GM12878 (cell line): ENCODE measurements around the gene EVI2B. TPM values are rescaled to one million over a fixed set of nuclear protein-coding genes. Genes with fewer than 3 reads are reported as not detected.

Experiments used
- ATAC-seq: fragments of 200-7000 bp; cut with Tn5 transposase; 3 replicates; pipeline ENCODE4 v1.9.1; 2020; ENCODE audit warnings: mild to moderate bottlenecking, moderate library complexity
- BruUV-seq: library from RNA; stranded (reverse); fragments of 400-500 nt; replicated peaks from 2 replicates; lab custom pipeline; 2021; lab: Mats Ljungman, UMichigan
- CTCF ChIA-PET: fragments of 300-600 bp; sonication (Branson Sonifier 250); formaldehyde crosslinking; extraction: SDS; loops from one replicate; lab custom pipeline; 2021; ENCODE audit warnings: inconsistent platforms; lab: Yijun Ruan, JAX
- POLR2A ChIA-PET: fragments of 350-600 bp; formaldehyde crosslinking; extraction: SDS; loops from one replicate; lab custom pipeline; 2021; ENCODE audit warnings: inconsistent platforms; lab: Charles Lee
- RAD21 ChIA-PET: fragments of 300-600 bp; sonication (Branson Sonifier 250); formaldehyde crosslinking; loops from one replicate; lab custom pipeline; 2023; ENCODE audit warnings: antibody characterized with exemption; ENCODE audit not compliant: unreplicated experiment; lab: Charles Lee
- SMC1A ChIA-PET: fragments of 300-600 bp; sonication (Branson Sonifier 250); formaldehyde crosslinking; loops from one replicate; lab custom pipeline; 2023; ENCODE audit not compliant: unreplicated experiment, uncharacterized antibody; lab: Charles Lee
- DNase-seq: peaks from one replicate; pipeline ENCODE4 v3.0.0-alpha.2; 2011; ENCODE audit warnings: low read depth, low spot score
- FAIRE-seq: peaks from 3 replicates; lab custom pipeline; 2011; peaks lifted over from hg19 to GRCh38; lab: Jason Lieb, UNC
- H2AFZ ChIP-seq: 2 replicates; pipeline ENCODE4 v1.6.0; 2011; ENCODE audit warnings: low read depth, low read length, control low read depth; ENCODE audit not compliant: control insufficient read depth
- H3K27ac ChIP-seq: 2 replicates; pipeline ENCODE4 v1.5.1; 2011; ENCODE audit warnings: control low read depth; ENCODE audit not compliant: control insufficient read depth, insufficient read depth
- H3K27me3 ChIP-seq, 2 experiments: replicated peaks in 1 of 2; 2 replicates each; pipeline versions ENCODE4 v1.6.0 to v1.6.1; 2011; ENCODE audit warnings: low read length in 1 of 2; ENCODE audit not compliant: control insufficient read depth in 2 of 2, insufficient read depth in 2 of 2
- H3K36me3 ChIP-seq, 2 experiments: 2 replicates each; pipeline ENCODE4 v1.5.1; 2011; ENCODE audit warnings: low read length in 1 of 2; ENCODE audit not compliant: control insufficient read depth in 2 of 2, insufficient read depth in 2 of 2
- H3K4me1 ChIP-seq: 2 replicates; pipeline ENCODE4 v1.6.1; 2011; ENCODE audit warnings: mild to moderate bottlenecking, low read length, moderate library complexity, mixed read lengths; ENCODE audit not compliant: control insufficient read depth, insufficient read depth
- H3K4me2 ChIP-seq: 2 replicates; pipeline ENCODE4 v1.6.0; 2011; ENCODE audit warnings: control low read depth; ENCODE audit not compliant: control insufficient read depth, insufficient read depth
- H3K4me3 ChIP-seq: fragments of 200-600 bp; sonication (generic); 2 replicates; pipeline ENCODE4 v1.5.1; 2016
- H3K79me2 ChIP-seq: 2 replicates; pipeline ENCODE4 v1.6.0; 2011; ENCODE audit warnings: low read length; ENCODE audit not compliant: control insufficient read depth, insufficient read depth
- H3K9ac ChIP-seq: 2 replicates; pipeline ENCODE4 v1.8.0; 2011; ENCODE audit warnings: low read length, control low read depth, mixed read lengths; ENCODE audit not compliant: control insufficient read depth, insufficient read depth
- H3K9me3 ChIP-seq: replicated peaks from 3 replicates; pipeline ENCODE4 v1.5.1; 2011; ENCODE audit warnings: mild to moderate bottlenecking, low read length; ENCODE audit not compliant: control insufficient read depth, insufficient read depth
- H4K20me1 ChIP-seq: 2 replicates; pipeline ENCODE4 v1.6.0; 2011; ENCODE audit not compliant: control insufficient read depth, insufficient read depth
- MEF2B ChIP-seq: fragments of 450-650 bp; IDR thresholded peaks from 2 replicates; pipeline ENCODE4 v1.6.1; 2018; ENCODE audit warnings: mild to moderate bottlenecking, moderate library complexity; ENCODE audit not compliant: partially characterized antibody, poor library complexity, severe bottlenecking
- NFYA ChIP-seq: IDR thresholded peaks from 2 replicates; pipeline ENCODE4 v1.6.1; 2011; ENCODE audit warnings: low read depth, mild to moderate bottlenecking, low read length, improper control_type of control experiment, borderline replicate concordance
- NFYB ChIP-seq: IDR thresholded peaks from 2 replicates; pipeline ENCODE4 v1.6.1; 2011; ENCODE audit warnings: low read depth, mild to moderate bottlenecking, low read length, improper control_type of control experiment, moderate library complexity; ENCODE audit not compliant: insufficient read depth
- POLR2AphosphoS2 ChIP-seq: IDR thresholded peaks from 2 replicates; pipeline ENCODE4 v1.6.1; 2011; ENCODE audit warnings: low read depth, mild to moderate bottlenecking, low read length, improper control_type of control experiment, moderate library complexity
- SIN3A ChIP-seq: IDR thresholded peaks from 2 replicates; pipeline ENCODE4 v1.6.1; 2012; ENCODE audit warnings: low read depth, low read length, improper control_type of control experiment
- SP1 ChIP-seq: IDR thresholded peaks from one replicate; pipeline ENCODE4 v1.6.1; 2011; ENCODE audit warnings: low read depth, low read length
- STAT3 ChIP-seq: IDR thresholded peaks from 2 replicates; pipeline ENCODE4 v1.6.1; 2011; ENCODE audit warnings: low read depth, low read length, improper control_type of control experiment
- SUPT20H ChIP-seq: IDR thresholded peaks from 2 replicates; pipeline ENCODE4 v1.6.1; 2011; ENCODE audit warnings: low read depth, mild to moderate bottlenecking, low read length, moderate library complexity, borderline replicate concordance; ENCODE audit not compliant: control insufficient read depth
- TCF12 ChIP-seq: IDR thresholded peaks from 2 replicates; pipeline ENCODE4 v1.6.1; 2011; ENCODE audit warnings: low read depth, mild to moderate bottlenecking, low read length
- WGBS: methylation state at CpG from one replicate; pipeline ENCODE4 v1.1.6; 2016; ENCODE audit warnings: low lambda C conversion rate; ENCODE audit not compliant: insufficient replicate concordance, insufficient coverage; ENCODE audit errors: missing lambda C conversion rate; 5-methylcytosine and 5-hydroxymethylcytosine counted together
- in situ Hi-C: fragments of 300-500 bp; cut with MboI; formaldehyde crosslinking; loops from 9 replicates; pipeline ENCODE4 v1.14.3; 2018; ENCODE audit warnings: mixed read lengths
- intact Hi-C: fragments of 100-400 bp; cut with micrococcal nuclease; formaldehyde crosslinking; loops from one replicate; pipeline ENCODE4 v1.14.2; 2022; ENCODE audit not compliant: unreplicated experiment
- polyA plus RNA-seq, 11 experiments: library from polyadenylated mRNA; depleted of rRNA in 4 of 11; unstranded in 6 of 11; stranded (reverse) in 5 of 11; fragments of >200 nt; fragmentation: Nextera tagmentation in 4 of 11; fragmentation: Illumina TruSeq in 1 of 11; extraction: Ambion mirVana in 4 of 11; extraction: Trizol in 1 of 11; gene quantifications; 1 replicate in 1 of 11; 2 replicates in 10 of 11; pipeline versions ENCODE4 v1.2.1 to v1.2.3, GENCODE V29; 2011 to 2016; ENCODE audit warnings: inconsistent platforms in 2 of 11, missing spikeins in 2 of 11, low read depth in 1 of 11
- total RNA-seq, 4 experiments: library from RNA; depleted of rRNA in 3 of 4; stranded (reverse); fragments of >200 nt in 3 of 4; fragmentation: Illumina TruSeq in 1 of 4; extraction: Trizol in 1 of 4; gene quantifications; 2 replicates each; pipeline versions ENCODE4 v1.2.1 to v1.2.3, GENCODE V29; 2013 to 2021
- TF ChIP-seq, protein P1 (sequence below): fragments of 150-350 bp; IDR thresholded peaks from 2 replicates; pipeline ENCODE4 v1.6.1; 2016; ENCODE audit warnings: low read depth, low read length
- TF ChIP-seq, protein P2 (sequence below): fragments of 450-650 bp; formaldehyde crosslinking; IDR thresholded peaks from 2 replicates; pipeline ENCODE4 v1.5.0; 2022; ENCODE audit warnings: mild to moderate bottlenecking, missing genetic modification characterization
- TF ChIP-seq, protein P3 (sequence below): fragments of 450-650 bp; IDR thresholded peaks from 2 replicates; pipeline ENCODE4 v1.6.1; 2018; ENCODE audit warnings: mild to moderate bottlenecking, low read depth, moderate library complexity; ENCODE audit not compliant: partially characterized antibody
- TF ChIP-seq, protein P4 (sequence below): IDR thresholded peaks from 2 replicates; pipeline ENCODE4 v1.6.1; 2012; ENCODE audit warnings: low read depth, low read length, improper control_type of control experiment

EVI2B gene
- total and polyA plus RNA-seq, 10 of the 15 experiments (the other 5 are each of a cell fraction or from before 2014, with no cell fraction given), result 26.2 to 195 (median 52.0) TPM

DNA sequence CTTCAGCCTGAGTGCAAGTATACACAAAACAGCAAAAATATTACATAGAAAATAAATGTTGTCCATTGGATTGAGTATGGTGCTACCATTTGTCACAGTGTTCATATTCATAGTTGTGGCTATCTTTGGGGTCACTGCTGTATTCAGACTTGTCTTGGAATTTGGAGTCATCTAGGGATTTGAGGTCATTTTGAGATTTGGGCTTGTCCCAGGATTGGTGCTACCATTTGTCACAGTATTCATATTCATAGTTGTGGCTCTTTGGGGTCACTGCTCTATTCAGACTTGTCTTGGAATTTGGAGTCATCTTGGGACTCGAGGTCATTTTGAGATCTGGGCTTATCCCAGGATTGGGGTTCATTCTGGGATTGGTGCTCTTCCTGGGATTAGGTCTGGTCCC, 41.6 kb downstream of the EVI2B start:
- 95% methylated on average over 1 of the region's 1 CpG for WGBS
- no peak for ATAC-seq
- Histone ChIP-seq H3K27ac (no peak overlapping the region), H2AFZ (no peak overlapping the region), H3K9ac (no peak overlapping the region), H4K20me1 (no peaks in the 10 kb centered on the region), H3K79me2 (no peaks in the 10 kb centered on the region), H3K4me3 (no peak overlapping the region), H3K27me3 (no peaks in the 10 kb centered on the region), H3K36me3 (peaks cover 0 to 8% of the 10 kb centered on the region in 2 experiments; a peak in 1 of 4 replicates), H3K4me1 (no peaks in the 10 kb centered on the region), H3K4me2 (no peak overlapping the region), H3K9me3 (no peaks in the 10 kb centered on the region)
- no peak for DNase-seq
- intact Hi-C loops, result no loop called here
- in situ Hi-C loops, result no loop called here
- ChIA-PET CTCF (no interaction called here), POLR2A (no interaction called here), RAD21 (no interaction called here), SMC1A (interaction anchor here (0.8 kb wide), 1 partner anchor 95 kb away, joined by 3 read pairs; no protein-coding TSS in a partner anchor)
- FAIRE-seq, result no peak
- no TSS peak for BruUV-seq
- TF ChIP-seq NFYA (no peak), SP1 (no peak), SUPT20H (no peak), SIN3A (no peak), POLR2AphosphoS2 (no peak), NFYB (no peak), STAT3 (no peak), MEF2B (no peak), TCF12 (no peak)
- TF ChIP-seq, protein P1, sequence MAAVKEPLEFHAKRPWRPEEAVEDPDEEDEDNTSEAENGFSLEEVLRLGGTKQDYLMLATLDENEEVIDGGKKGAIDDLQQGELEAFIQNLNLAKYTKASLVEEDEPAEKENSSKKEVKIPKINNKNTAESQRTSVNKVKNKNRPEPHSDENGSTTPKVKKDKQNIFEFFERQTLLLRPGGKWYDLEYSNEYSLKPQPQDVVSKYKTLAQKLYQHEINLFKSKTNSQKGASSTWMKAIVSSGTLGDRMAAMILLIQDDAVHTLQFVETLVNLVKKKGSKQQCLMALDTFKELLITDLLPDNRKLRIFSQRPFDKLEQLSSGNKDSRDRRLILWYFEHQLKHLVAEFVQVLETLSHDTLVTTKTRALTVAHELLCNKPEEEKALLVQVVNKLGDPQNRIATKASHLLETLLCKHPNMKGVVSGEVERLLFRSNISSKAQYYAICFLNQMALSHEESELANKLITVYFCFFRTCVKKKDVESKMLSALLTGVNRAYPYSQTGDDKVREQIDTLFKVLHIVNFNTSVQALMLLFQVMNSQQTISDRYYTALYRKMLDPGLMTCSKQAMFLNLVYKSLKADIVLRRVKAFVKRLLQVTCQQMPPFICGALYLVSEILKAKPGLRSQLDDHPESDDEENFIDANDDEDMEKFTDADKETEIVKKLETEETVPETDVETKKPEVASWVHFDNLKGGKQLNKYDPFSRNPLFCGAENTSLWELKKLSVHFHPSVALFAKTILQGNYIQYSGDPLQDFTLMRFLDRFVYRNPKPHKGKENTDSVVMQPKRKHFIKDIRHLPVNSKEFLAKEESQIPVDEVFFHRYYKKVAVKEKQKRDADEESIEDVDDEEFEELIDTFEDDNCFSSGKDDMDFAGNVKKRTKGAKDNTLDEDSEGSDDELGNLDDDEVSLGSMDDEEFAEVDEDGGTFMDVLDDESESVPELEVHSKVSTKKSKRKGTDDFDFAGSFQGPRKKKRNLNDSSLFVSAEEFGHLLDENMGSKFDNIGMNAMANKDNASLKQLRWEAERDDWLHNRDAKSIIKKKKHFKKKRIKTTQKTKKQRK, result no peak
- TF ChIP-seq, protein P2, sequence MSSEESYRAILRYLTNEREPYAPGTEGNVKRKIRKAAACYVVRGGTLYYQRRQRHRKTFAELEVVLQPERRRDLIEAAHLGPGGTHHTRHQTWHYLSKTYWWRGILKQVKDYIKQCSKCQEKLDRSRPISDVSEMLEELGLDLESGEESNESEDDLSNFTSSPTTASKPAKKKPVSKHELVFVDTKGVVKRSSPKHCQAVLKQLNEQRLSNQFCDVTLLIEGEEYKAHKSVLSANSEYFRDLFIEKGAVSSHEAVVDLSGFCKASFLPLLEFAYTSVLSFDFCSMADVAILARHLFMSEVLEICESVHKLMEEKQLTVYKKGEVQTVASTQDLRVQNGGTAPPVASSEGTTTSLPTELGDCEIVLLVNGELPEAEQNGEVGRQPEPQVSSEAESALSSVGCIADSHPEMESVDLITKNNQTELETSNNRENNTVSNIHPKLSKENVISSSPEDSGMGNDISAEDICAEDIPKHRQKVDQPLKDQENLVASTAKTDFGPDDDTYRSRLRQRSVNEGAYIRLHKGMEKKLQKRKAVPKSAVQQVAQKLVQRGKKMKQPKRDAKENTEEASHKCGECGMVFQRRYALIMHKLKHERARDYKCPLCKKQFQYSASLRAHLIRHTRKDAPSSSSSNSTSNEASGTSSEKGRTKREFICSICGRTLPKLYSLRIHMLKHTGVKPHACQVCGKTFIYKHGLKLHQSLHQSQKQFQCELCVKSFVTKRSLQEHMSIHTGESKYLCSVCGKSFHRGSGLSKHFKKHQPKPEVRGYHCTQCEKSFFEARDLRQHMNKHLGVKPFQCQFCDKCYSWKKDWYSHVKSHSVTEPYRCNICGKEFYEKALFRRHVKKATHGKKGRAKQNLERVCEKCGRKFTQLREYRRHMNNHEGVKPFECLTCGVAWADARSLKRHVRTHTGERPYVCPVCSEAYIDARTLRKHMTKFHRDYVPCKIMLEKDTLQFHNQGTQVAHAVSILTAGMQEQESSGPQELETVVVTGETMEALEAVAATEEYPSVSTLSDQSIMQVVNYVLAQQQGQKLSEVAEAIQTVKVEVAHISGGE (CRISPR knock-in tag), result no peak
- TF ChIP-seq, protein P3, sequence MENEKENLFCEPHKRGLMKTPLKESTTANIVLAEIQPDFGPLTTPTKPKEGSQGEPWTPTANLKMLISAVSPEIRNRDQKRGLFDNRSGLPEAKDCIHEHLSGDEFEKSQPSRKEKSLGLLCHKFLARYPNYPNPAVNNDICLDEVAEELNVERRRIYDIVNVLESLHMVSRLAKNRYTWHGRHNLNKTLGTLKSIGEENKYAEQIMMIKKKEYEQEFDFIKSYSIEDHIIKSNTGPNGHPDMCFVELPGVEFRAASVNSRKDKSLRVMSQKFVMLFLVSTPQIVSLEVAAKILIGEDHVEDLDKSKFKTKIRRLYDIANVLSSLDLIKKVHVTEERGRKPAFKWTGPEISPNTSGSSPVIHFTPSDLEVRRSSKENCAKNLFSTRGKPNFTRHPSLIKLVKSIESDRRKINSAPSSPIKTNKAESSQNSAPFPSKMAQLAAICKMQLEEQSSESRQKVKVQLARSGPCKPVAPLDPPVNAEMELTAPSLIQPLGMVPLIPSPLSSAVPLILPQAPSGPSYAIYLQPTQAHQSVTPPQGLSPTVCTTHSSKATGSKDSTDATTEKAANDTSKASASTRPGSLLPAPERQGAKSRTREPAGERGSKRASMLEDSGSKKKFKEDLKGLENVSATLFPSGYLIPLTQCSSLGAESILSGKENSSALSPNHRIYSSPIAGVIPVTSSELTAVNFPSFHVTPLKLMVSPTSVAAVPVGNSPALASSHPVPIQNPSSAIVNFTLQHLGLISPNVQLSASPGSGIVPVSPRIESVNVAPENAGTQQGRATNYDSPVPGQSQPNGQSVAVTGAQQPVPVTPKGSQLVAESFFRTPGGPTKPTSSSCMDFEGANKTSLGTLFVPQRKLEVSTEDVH, result no peak
- TF ChIP-seq, protein P4, sequence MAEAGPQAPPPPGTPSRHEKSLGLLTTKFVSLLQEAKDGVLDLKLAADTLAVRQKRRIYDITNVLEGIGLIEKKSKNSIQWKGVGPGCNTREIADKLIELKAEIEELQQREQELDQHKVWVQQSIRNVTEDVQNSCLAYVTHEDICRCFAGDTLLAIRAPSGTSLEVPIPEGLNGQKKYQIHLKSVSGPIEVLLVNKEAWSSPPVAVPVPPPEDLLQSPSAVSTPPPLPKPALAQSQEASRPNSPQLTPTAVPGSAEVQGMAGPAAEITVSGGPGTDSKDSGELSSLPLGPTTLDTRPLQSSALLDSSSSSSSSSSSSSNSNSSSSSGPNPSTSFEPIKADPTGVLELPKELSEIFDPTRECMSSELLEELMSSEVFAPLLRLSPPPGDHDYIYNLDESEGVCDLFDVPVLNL, result no peak
